Esophagus muscularis mucosa (tissue), 3 donors: Measurements from ENCODE around the gene FRY.

Source experiments
- CTCF ChIP-seq, 3 experiments: fragments of 200-600 bp in 2 of 3; fragments of 450-650 bp in 1 of 3; sonication (generic) in 2 of 3; IDR thresholded peaks; one replicate each; pipeline ENCODE4 v1.5.1; 2017 to 2019; ENCODE audit warnings: antibody characterized with exemption in 3 of 3, mild to moderate bottlenecking in 2 of 3, moderate library complexity in 1 of 3
- POLR2A ChIP-seq: fragments of 450-650 bp; IDR thresholded peaks from one replicate; pipeline ENCODE4 v1.6.1; 2017; ENCODE audit warnings: antibody characterized with exemption, moderate library complexity, mild to moderate bottlenecking, low read depth

DNA sequence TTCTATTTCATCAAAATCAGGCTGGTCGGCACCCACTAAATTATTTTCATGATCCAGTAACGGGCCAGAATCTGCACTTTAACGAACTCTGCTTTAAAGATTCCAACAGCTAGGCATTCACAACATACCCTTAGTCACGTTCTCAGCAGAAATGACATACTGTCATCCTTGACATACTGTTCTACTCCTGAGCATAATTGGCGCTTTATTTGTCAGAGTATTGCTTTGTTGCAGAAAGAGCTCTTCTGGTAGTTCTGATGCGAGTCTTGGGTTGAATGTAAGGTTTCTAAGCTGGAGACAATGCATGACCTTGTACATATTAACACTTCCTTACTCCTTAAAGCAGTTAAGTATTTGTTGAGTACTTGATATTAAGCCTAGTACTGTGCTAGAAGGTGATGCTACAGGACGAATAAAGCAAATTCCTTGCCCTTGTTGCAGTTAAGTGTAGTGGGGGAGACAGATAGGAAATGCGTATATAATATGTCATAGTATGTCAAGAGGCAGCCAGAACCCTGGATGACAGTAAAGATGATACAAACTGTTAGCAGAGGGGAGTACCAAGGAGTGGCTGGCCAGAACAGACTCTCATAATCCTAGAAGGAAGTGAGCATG lies 32.2 kb downstream of the FRY start:
- TF ChIP-seq CTCF (IDR thresholded peaks at IDR 0.05) (no peak), POLR2A (no peak)
